NCI-H1048 (cell line): Measurements from ENCODE around the gene HJURP.

Experiments used
- DNase-seq: peaks from one replicate; lab custom pipeline; 2025; lab: John Stamatoyannopoulos, UW

HJURP gene

DNA sequence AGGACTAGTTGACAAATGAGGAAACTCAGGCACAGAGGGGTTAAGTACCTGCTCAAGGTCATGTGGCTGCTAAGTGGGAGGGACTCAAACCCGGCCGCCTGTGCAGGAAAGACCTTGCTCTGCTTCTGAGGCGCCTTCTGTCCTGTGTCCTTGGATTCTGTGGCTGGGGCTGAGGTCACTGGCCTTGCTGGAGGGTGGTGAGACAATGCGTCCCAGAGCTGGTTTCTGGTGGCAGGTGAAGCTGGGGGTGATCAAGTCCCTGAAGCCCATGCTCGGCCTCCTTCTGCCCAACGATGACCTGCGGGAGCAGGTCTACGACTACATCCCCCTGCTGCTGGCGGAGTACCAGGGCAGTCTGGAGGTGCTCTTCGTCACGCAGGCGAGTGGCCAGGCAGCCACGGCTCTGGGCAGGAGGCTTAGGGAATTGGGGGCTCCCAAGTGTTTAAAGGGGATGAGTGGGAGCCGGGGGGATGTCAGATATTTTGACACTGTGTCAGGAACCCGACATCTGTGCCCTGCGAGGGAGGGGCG lies 60.1 kb downstream of the HJURP start:
- DNase-seq = no peak

DNA sequence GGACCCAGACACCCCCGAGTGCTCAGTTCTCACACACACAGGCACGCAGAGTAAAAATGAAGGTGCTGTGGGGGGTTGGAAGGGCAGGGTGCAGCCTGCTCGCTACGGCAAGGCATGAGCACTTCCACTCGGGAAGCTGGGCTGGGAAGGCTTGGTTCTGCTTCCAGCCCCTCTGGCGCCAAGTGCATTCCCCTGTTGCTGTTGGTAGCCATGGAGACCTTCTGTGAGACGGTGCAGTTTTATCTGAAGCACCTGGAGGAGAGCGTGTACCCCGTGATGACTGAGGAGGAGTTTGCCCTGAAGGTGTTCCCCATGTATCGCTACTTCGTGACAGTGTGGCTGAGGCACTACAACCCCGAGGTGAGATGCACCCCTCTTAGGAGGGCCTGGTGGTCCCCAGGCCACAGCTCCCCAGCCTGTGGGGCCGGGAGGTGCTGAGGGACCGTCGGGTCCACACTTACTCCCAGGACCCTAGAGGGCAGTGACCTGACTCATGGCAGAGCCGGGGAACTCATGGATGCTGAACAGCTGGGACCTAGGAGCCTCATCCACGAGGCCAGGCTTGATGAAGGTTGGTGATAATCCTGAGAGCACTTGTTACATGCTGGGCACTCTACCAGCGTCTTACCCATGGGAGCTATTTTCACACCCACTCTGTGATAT lies 60.7 kb downstream of the HJURP start:
- DNase-seq = no peak

DNA sequence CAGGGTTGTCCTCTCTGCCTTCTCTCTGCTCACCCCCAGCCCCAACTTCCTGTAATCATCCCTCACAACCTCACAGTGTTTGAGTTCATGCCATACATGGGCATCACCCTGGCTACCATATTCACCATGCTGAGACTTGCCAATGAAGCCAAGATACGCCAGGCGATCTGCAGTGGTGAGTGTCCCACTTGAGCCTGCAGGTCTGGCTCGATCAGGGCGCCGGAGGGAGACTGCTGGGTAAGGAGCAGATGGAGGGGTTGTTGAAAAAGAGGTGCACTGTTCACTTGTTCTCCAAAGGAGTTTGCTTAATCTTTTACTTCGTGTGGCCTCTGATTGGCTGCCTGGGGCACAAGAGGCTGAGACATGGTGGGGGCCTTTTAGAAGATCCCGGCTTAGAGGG lies 61.6 kb downstream of the HJURP start:
- DNase-seq = no peak

DNA sequence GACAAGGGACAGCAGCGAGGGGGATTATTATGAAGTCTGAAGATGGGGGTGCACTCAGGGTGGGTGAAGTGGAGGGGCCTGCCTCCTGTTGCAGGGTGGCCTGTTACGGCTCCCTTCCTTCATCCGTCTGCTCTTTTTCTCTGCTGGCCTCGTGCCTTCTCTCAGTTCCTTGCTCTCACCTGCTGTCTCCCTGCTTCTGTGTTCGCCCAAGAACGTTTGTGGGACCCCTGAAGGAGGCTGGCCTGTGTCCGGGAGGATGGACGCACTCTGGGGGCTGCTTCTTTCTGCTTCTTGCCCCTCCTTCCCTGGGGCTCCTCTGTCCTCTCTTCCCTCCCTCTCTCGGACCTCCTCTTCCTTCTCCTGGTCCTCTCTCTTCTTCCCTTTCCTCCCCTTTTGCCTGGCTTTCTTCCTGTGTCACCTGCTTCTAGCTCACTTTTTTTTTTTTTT lies 62.4 kb downstream of the HJURP start:
- DNase-seq = no peak

DNA sequence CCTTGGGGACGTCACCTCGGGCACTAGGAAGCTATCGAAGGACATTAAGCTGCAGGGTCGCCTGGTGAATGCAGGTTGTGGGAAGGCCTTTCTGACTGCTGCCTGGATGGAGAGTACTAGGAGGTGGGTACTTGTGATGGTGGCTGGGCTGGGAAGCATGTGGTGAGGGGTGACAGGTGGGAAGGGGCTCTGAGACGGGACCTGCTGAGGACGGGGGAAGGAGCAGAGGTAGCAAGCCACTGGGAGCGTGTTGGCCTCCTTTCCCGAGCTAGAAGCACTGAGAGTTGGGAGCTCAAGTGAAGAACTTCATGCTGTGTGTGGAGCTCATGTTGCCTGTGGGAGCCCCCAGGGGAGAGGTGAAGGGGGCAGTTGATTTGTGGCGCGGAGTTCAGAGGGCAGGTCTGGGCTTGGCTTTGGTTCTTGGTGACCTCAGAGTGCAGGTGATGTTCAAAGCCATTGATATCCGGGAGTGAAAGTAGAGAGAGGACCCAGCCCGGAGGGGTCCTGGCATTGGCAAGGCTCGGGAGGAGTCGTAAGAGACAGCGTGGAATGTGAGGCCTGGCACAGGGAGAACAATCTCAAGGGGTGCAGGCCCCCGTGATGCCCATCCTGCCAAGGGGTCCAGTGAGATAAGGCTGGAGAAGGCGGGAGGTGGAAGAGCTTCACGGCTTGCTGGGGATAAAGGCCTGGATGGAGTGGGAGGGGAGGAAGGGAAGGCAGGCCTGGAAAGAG lies 63.0 kb downstream of the HJURP start:
- DNase-seq = no peak

DNA sequence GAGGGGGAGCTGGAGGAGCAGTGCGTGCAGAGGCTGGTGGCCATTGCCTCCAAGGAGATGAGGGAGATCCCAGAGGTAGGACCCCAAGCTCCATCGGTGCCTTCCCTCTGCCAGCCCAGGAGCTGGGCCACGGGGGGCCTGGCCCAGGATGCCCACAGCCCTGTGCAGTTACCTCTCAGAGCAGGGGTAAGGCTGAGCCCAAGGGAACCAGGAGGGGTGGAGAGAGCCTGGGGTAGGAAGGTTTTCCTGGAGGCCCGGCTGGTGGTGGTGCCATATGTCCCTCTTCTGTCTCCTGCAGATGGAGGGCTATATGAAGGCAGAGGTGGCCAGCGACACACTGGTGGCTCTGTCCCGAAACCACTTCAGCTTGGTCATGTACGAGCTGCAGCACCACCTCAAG lies 64.8 kb downstream of the HJURP start:
- DNase-seq = no peak
